SK-N-SH treated with all-trans-retinoic acid at 6 μM for 48 hours (cell line): ENCODE data around the gene DIPK1B.
"Not testable (repeated sequence)": the region's sequence is repeated elsewhere in the genome, so short reads cannot be mapped to it uniquely, and the experiment has no call there.

Source experiments
- ATAC-seq: fragments of 200-7000 bp; cut with Tn5 transposase; 3 replicates; pipeline ENCODE4 v1.9.1; 2020; ENCODE audit warnings: mild to moderate bottlenecking, moderate library complexity
- ARNTL ChIP-seq: fragments of 450-650 bp; formaldehyde crosslinking; IDR thresholded peaks from 2 replicates; pipeline ENCODE4 v1.5.0; 2020; ENCODE audit warnings: low read depth, mild to moderate bottlenecking, moderate library complexity, borderline replicate concordance
- BACH2 ChIP-seq: fragments of 250-450 bp; sonication (Bioruptor Pico); IDR thresholded peaks from 2 replicates; pipeline ENCODE4 v1.9.0; 2021; ENCODE audit warnings: mild to moderate bottlenecking, borderline replicate concordance
- CREB5 ChIP-seq: fragments of 250-450 bp; sonication (Bioruptor Pico); IDR thresholded peaks from 2 replicates; pipeline ENCODE4 v1.5.1; 2020; ENCODE audit warnings: low read depth, mild to moderate bottlenecking, moderate library complexity
- CSDC2 ChIP-seq: fragments of 250-450 bp; sonication (Bioruptor Pico); IDR thresholded peaks from 2 replicates; pipeline ENCODE4 v1.5.0; 2020; ENCODE audit warnings: mild to moderate bottlenecking, moderate library complexity
- CSRNP3 ChIP-seq: fragments of 250-450 bp; sonication (Bioruptor Pico); IDR thresholded peaks from 2 replicates; pipeline ENCODE4 v1.5.1; 2021; ENCODE audit warnings: mild to moderate bottlenecking, moderate library complexity
- ESRRG ChIP-seq: fragments of 250-450 bp; sonication (Bioruptor Pico); IDR thresholded peaks from 2 replicates; pipeline ENCODE4 v1.6.1; 2021; ENCODE audit warnings: mild to moderate bottlenecking
- GLIS3 ChIP-seq: fragments of 250-450 bp; sonication (Bioruptor Pico); IDR thresholded peaks from 2 replicates; pipeline ENCODE4 v1.5.0; 2020; ENCODE audit warnings: mild to moderate bottlenecking, moderate library complexity
- ISL1 ChIP-seq: fragments of 250-450 bp; sonication (Bioruptor Pico); IDR thresholded peaks from 2 replicates; pipeline ENCODE4 v2.1.2; 2022; ENCODE audit warnings: mild to moderate bottlenecking, moderate library complexity
- OSR1 ChIP-seq: fragments of 250-450 bp; sonication (Bioruptor Pico); IDR thresholded peaks from 2 replicates; pipeline ENCODE4 v1.8.0; 2022; ENCODE audit warnings: moderate library complexity, mild to moderate bottlenecking, inconsistent platforms
- POU6F1 ChIP-seq: fragments of 250-450 bp; sonication (Bioruptor Pico); IDR thresholded peaks from 2 replicates; pipeline ENCODE4 v1.8.0; 2021; ENCODE audit warnings: low read depth, mild to moderate bottlenecking, moderate library complexity, borderline replicate concordance
- PPARA ChIP-seq: fragments of 250-450 bp; sonication (Bioruptor Pico); IDR thresholded peaks from 2 replicates; pipeline ENCODE4 v1.5.0; 2020; ENCODE audit warnings: mild to moderate bottlenecking, borderline replicate concordance
- RARB ChIP-seq: fragments of 250-450 bp; sonication (Bioruptor Pico); IDR thresholded peaks from 2 replicates; pipeline ENCODE4 v1.8.0; 2021; ENCODE audit warnings: mild to moderate bottlenecking, moderate library complexity
- SNAI2 ChIP-seq: fragments of 250-450 bp; sonication (Bioruptor Pico); IDR thresholded peaks from 2 replicates; pipeline ENCODE4 v1.5.0; 2020; ENCODE audit warnings: mild to moderate bottlenecking, moderate library complexity
- TCF4 ChIP-seq: fragments of 250-450 bp; sonication (Bioruptor Pico); IDR thresholded peaks from 2 replicates; pipeline ENCODE4 v1.8.0; 2021; ENCODE audit warnings: mild to moderate bottlenecking, moderate library complexity, borderline replicate concordance
- TOX ChIP-seq: fragments of 250-450 bp; sonication (Bioruptor Pico); IDR thresholded peaks from 2 replicates; pipeline ENCODE4 v1.8.0; 2021; ENCODE audit warnings: mild to moderate bottlenecking, moderate library complexity, borderline replicate concordance
- TSHZ2 ChIP-seq: fragments of 250-450 bp; sonication (Bioruptor Pico); IDR thresholded peaks from 2 replicates; pipeline ENCODE4 v1.5.0; 2020; ENCODE audit warnings: mild to moderate bottlenecking, moderate library complexity
- ZC3H10 ChIP-seq: fragments of 250-450 bp; sonication (Bioruptor Pico); IDR thresholded peaks from 2 replicates; pipeline ENCODE4 v1.5.1; 2021; ENCODE audit warnings: mild to moderate bottlenecking, moderate library complexity
- ZFP3 ChIP-seq: fragments of 250-450 bp; sonication (Bioruptor Pico); IDR thresholded peaks from 2 replicates; pipeline ENCODE4 v1.5.0; 2020; ENCODE audit warnings: mild to moderate bottlenecking, moderate library complexity
- ZFP30 ChIP-seq: fragments of 450-650 bp; formaldehyde crosslinking; IDR thresholded peaks from 2 replicates; pipeline ENCODE4 v1.5.0; 2022; ENCODE audit warnings: mild to moderate bottlenecking, moderate library complexity
- ZNF565 ChIP-seq: fragments of 450-650 bp; formaldehyde crosslinking; conservative IDR thresholded peaks from 2 replicates; pipeline ENCODE4 v1.5.0; 2020; ENCODE audit warnings: low read depth, mild to moderate bottlenecking, moderate library complexity
- ZNF8 ChIP-seq: fragments of 450-650 bp; formaldehyde crosslinking; IDR thresholded peaks from 2 replicates; pipeline ENCODE4 v1.5.0; 2020; ENCODE audit warnings: mild to moderate bottlenecking, moderate library complexity

Gene DIPK1B

GRCh38 chr9:136754059-136754572 is 41.7 kb downstream of the DIPK1B start (continued):
- TF ChIP-seq SNAI2 (CRISPR knock-in tag), result no peak
- no peak for TF ChIP-seq ZFP3
- no peak for TF ChIP-seq ARNTL (CRISPR knock-in tag)

GRCh38 chr9:136754626-136755301 is 42.4 kb downstream of the DIPK1B start:
- TF ChIP-seq SNAI2 (CRISPR knock-in tag), result no peak
- no peak for TF ChIP-seq TOX (CRISPR knock-in tag)
- TF ChIP-seq TSHZ2 (CRISPR knock-in tag), result no peak
- no peak for TF ChIP-seq PPARA (CRISPR knock-in tag)
- no peak for TF ChIP-seq ZNF8
- TF ChIP-seq OSR1 (CRISPR knock-in tag), result no peak
- no peak for TF ChIP-seq ZNF565
- no peak for TF ChIP-seq TCF4 (CRISPR knock-in tag)
- TF ChIP-seq ESRRG (CRISPR knock-in tag), result no peak
- no peak for TF ChIP-seq ZFP3
- no peak for TF ChIP-seq CSRNP3 (CRISPR knock-in tag)
- no peak for TF ChIP-seq ZC3H10 (CRISPR knock-in tag)
- TF ChIP-seq CREB5, result no peak
- TF ChIP-seq RARB (CRISPR knock-in tag), result no peak
- no peak for TF ChIP-seq GLIS3 (CRISPR knock-in tag)
- TF ChIP-seq BACH2 (CRISPR knock-in tag), result no peak
- ATAC-seq, result no peak

- ATAC-seq, result not testable (repeated sequence)
Observed at GRCh38 chr9:136755302-136756133, 43.1 kb downstream of the DIPK1B start.

- no peak for ATAC-seq
- TF ChIP-seq ZFP30 (CRISPR knock-in tag) (no peak), ARNTL (CRISPR knock-in tag) (no peak), BACH2 (CRISPR knock-in tag) (no peak), ISL1 (CRISPR knock-in tag) (no peak), ESRRG (CRISPR knock-in tag) (no peak), TSHZ2 (CRISPR knock-in tag) (no peak), CSDC2 (CRISPR knock-in tag) (no peak), ZNF8 (no peak), CSRNP3 (CRISPR knock-in tag) (no peak), POU6F1 (CRISPR knock-in tag) (no peak), OSR1 (CRISPR knock-in tag) (no peak), ZNF565 (no peak), SNAI2 (CRISPR knock-in tag) (no peak), RARB (CRISPR knock-in tag) (no peak), TOX (CRISPR knock-in tag) (no peak), ZFP3 (no peak), GLIS3 (CRISPR knock-in tag) (no peak)
Observed at GRCh38 chr9:136756134-136756438, 43.7 kb downstream of the DIPK1B start.
